Measurements from ENCODE around the gene NOXA1.

Gene NOXA1

DNA sequence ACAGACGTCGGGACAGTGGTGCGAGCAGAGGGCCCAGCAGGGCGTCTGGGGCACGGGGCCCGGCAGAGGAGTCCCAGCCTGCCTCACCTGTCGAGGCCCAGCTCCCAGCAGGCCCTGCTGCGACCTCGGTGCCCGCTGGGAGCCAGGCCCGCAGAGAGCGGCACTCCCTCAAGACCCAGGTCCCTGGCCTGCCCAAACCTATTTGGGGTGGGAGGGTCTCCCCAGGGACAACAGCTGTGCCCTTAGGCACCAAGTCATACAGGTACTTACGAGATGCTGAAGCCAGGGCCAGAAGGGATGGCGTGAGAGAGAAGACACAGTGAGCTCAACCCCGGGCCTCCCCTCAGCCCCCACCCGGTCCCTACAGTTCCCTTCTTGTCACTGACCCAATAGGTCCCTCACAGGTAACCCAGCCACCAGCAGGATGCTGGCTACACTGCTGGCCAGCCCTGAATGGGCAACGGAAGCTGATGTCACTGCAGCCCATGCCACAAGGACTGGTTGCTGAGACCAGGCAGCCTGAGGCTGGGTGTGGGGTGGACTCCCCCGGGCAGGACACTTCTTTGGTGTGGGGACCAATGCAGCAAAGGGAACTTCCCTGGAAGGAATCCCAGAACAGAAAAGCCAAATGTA, 32.3 kb downstream of the NOXA1 start:
- DNase-seq: no peak

DNA sequence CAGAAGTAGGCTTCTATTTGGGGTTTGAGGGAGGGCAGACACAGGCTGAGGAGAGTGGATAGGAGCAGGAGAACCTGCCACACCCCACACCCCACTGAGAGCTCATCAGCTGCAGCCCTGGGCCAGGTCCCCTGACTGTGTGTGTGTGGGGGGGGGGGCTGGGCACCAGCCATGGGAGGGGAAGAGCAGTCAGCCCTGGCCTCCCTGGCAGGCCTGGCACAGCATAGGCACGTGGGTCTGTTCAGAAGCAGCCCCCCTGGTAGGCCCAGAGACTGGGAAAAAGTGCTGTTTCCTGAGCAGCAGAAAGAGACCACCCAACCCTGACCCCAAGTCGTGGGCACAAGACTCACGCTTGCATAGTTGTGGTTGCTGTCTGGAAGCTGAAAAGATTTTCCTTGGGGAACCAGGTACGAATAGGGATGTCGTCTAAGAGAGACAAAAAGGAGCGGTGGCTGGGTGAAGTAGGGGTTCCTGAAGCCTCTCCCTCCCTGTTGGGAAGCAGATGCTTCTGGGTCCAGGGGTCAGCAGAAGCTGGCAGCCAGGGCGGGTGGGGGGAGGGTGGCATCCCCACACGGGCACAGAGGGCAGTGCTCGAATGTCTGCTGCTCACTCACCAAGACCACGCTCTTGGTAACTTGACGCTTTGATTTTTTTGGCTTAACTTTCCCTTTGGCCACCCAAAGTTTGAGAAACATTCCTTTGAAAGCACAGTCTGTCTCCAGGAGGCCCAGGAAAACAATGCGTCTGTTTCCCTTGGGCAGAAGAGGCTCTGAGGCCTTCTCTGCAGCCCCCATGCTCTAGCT, 33.1 kb downstream of the NOXA1 start:
- DNase-seq: no peak

DNA sequence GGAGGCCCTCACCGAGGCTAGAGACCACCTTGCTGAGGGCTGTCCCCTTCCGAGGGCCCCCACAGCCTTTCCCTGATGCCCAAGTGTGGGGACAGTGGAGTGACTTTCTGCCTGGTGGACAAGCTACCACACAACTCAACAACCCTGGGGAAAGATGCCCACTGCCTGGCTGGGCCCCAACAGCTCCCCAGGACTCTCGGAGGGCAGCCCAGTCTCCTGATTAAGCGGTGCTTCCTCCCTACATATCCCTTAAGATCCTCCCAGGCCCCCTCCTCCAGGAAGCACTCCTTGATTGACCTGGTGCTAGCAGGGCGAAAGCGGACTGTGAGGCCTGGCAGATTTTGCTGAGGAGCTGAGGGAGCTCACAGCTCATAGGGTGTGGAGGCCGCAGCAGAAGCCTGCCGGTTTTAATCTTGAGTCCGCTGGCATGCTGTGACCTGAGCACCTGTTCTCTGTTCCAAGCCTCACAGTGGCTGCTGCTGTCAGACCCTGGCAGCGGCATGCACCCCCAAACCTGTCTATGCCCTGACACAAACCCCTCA, 33.7 kb downstream of the NOXA1 start:
- DNase-seq: no peak

DNA sequence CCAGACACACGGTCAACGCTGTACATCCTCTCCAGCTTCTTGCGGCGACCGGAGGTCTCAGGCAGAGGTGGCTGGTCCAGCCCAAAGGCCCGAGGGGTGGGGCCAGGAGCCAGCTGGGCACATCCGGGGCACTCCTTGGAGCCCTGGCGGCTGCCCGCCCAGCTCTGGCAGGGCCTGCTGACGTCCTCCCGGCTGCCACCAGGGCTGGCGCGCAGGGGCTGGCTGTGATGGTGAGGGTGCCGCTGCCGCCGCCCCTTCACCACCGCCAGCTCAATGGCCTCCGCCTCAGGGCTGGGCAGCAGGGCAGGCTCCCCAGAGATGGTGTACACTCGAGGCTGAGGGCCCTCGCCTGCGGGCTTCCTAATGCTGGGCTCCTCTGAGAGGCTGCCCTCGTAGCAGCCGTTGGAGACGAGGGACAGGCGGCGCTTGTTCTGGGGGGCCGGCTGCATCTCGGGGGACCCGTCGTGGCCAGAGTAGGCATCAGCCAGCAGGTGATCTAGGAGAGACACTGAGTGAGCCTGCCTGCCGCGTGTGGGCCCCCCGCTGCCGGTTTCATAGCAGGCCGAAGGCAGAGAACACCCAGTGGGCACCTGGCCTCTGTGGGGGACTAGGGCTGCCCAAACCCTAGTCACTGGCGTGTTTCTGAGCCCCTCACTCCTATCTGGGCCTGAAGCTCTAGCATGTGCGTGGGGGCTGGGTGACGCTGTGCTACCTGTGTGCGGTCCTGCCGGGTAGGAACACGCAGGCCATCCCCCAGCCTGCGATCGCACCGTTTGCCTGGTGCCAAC, 34.4 kb downstream of the NOXA1 start:
- DNase-seq: no peak

DNA sequence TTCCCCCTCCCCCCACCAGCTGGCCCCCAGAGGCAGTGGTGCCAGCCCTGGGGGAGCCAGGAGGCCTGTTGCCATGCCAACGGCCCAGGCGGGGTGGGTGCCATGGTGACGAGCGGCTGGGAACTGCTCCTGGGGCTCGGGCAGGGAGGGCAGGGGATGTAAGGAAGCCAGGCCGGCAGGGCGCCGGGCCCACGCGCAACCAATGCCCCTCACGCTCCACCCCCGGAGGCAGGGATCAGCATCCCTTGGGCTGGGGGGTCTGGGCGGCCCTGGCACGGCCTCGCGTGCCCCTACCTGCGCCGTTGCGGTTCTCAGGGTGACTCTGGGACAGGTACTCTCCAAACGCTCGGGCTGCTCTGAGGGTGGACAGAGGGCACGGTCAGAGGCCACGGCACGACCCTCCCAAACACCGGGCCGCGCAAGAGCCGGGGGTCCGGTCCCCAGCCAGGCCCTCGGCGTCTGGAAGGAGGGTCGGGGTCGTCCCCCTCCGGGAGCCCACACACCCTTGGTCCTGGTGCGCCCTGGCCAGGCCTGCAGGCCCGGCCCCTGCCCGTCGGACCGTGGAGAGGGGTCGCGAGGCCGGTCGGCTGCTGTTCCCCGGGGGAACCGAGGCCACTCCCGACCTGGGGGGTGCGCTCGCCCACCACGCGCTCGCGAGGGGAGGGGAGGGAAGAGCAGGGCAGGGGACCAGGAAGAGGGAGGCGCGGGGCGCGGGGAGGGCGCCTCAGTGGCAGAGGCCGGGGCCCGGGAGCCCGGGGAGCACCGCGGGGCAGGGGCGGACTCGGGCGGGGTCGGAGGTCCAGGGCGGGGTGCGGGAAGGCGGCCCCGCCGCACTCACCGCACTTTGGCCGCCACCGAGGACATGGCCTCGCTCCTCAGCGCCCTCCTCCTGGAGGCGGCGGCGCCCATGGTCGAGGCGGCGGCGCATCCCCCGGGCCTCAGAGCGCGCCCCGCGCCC, 35.3 kb downstream of the NOXA1 start:
- DNase-seq: no peak

DNA sequence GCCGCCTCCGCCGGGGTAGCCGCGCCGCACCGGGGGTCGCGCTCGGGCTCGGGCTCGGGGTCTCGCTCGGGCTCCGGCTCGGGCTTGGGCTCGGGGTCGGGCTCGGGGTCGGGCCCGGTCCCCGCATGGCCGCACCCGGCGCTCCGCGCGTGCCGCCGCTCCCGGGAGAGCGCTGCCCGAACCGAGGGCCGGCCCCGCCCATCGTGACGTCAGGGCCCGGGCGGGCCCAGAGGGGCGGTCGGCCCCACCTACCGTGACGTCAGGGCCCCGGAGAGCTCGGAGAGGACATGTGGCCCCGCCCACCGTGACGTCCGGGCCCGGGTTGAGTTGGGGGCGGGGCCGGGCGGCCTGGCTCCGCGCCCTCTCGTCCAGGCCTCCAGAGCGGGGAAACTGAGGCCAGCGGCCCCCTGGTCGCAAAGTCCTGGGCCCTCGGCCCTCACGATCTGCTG, 36.0 kb downstream of the NOXA1 start, which contains the start of gene NSMF:
TSS of gene NSMF (minus strand) at position 183 of the 449 bp plus-strand sequence. CDS start 232 bp downstream, outside the sequence.
- peak; percentile 95 for DNase-seq

DNA sequence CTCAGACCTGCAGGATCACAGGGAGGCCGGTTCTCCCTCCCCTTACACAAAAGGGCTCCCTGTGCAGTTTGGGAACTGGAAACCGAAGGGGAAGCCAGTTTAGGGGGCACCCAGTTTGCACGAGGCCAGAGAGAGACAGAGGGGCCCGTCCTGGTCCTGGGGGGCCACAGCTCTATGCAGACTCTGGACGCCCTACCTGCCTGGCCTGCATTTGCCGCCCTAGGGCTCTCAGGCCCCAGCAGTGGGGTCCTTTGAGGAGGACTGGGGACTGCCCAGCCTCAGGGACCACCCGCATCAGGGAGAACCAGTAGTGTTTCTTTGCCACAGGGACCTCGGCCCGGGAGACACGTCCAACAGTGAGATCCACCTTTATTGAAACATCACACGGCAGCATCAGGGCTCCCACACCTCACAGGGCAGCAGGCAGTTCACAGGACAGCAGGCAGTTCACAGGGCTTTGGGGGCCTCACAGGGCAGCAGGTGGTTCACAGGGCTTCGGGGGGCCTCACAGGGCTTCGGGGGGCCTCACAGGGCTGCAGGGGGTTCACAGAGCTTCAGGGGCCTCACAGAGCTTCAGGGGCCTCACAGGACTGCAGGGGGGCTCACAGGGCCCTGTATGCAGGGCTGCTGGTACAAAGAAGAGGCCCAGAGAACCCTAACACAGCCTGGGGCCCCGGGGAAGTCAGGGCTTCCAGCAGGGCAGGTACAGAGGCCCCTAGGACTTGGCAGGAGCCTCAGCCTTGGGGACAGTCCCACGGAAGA, 36.6 kb downstream of the NOXA1 start:
- no peak for DNase-seq

DNA sequence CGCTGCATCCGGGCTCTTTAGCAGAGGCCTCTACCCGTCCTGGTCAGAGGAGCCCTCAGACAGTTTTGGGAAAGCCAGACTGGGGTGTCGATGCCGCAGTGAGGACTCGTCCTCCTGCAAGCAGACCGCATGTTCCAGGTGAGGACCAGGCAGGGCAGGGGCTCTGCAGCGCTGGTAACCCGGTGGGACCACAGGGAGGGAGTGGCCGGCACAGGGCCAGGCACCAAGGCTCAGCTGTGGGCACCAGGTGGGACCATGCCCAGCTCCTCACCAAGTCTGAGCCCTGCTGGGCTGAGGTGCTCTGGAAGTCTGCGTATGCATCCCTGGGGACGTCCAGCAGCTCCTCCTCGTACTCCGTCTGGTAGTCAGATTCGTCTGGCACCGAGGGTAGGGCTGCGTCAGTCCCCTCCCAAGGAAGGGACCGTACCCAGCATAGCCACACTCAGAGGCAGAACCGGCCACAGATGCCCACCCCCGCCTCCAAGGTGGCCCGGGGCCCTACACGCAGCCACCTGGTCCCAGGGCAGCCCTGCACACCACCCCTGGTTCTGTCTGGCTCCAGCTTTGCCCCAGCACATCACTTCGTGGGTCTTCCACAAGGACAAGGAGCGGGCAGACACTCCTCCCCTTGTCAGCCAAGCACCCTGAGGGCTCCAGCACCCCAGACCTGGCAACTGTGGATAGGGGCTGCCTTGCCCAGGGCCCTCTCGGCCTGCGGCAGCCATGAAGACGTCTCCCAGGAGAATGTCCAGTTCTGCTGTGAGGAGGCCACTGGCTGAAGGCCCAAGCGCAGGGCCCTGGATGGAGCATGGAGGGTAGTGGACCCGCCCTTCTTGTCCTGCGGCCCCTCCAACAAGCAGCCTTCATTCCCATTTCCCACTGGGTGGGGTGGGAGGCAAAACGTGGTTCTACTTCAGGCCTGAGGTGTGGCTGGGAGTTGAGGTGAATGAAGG, 37.4 kb downstream of the NOXA1 start:
- DNase-seq: no peak

DNA sequence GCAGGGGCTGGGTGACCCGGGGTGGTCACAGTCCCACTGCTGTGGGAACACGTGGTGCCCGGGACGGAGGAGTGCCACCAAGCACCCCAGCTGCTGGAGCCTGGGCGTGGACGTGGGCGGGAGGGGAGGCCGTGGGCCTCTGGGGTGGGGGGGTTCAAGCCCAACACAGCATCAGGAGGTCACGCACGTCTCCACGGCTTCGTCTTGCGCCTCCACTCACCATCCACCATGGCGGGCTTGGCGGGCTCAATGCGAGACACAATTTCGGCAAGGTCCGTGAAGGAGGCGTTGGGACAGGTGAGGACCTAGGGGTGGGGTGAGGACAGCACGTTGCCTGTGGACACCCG, 38.1 kb downstream of the NOXA1 start:
- DNase-seq: no peak

DNA sequence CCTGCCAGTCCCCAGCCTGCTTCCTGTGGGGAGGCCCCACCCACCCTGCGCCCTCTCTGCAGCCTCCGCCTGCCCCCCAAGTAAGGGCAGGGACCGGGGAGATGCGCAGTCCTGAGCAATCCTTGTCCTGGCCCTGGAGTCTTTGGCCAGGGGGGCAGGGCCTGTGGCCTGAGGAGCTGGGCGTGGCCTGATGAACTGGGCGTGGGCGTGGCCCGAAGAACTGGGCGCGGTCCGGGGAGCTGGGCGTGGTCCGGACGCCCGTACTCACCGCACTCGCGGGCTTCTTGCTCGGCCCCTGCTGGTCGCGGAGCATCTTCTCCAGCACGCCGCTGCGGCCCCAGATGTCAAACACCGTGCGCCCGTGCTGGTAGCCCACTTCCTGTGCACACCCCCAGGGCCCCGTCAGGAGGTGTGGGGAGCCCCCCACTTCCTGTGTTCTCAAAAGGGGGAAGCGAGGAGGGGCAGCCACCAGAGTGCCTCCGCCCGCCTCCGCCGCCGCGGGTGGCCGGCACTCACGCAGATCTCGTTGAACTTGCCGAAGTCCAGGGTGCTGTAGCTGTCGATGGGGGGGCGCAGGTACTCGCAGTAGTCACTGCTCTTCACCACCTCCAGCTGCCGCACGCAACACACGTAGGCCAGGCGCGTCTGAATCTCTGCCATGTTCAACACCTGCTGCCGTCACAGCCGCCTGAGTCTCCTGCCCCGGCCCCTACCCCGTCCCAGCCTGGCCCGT, 38.6 kb downstream of the NOXA1 start:
- DNase-seq: peak; percentile 59

DNA sequence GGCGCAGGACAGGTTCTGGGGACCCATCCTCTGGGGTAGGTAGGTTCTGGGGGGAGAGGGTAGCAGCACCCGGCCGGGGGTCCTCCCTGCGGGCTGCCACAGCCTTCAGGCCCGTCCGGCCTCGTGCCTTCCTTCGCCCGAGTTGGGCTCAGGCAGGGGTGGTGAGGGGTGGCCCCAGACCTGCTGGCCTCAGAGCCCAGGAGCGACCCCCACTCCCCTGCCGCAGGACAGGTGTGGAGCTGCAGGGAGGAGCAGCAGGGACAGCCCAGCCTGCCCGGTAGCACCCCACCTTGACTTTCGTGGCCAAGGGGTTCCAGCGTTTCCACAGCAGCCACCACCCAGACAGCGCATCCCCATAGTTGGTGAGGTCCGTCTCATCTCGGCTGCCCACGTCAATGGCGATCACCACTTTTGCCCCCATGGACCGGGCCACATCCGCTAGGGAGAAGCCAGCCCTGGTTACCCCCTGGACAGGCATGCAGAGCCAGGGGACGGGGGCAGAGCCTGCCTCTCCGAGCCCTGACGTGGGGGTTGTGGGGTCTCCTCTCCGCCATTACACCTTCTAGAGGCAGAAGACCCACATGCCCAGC, 39.3 kb downstream of the NOXA1 start:
- DNase-seq: no peak

DNA sequence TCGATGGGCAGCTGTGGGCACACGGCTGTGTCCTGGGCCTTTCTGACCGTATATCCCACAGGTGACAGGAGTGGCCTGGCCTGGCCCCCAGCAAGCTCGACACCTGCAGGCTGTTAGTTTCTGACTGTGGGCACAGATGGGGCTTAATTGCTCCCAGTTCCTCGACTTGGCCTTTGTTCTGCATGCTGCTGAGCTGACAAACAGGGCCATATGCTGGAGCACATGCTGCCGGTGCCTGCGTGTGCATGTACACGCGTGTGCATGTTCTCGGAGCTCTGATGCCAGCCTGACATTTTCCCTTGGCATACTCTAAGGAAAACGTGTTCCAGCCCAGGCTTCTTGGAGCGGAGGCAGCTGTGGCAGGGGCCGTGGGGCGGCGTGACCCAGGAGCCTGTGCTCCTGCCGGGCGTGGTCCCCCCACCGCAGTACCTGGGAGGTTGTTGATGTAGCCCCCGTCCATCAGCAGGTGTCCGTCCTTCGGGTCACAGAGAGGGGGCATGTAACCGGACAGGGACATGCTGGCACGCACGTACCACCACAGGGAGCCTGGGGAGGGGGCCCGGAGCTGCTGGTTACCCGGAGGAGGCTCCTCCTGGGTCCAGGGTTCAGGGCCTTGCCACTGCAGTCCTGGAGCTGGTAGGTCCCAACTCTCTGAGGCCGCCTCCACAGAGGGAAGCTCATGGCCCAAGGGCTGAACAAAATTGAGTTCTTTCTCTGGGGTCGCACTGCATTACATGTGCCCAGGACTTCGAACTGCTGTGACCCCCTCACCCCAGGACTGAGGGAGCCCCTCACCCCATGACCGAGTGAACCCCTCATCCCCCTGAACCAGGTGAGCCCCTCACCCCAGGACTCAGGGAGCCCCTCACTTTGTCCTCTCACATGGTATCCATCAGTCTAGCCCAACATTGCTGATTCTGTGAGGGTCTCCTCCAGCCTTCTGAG, 40.1 kb downstream of the NOXA1 start:
- no peak for DNase-seq

DNA sequence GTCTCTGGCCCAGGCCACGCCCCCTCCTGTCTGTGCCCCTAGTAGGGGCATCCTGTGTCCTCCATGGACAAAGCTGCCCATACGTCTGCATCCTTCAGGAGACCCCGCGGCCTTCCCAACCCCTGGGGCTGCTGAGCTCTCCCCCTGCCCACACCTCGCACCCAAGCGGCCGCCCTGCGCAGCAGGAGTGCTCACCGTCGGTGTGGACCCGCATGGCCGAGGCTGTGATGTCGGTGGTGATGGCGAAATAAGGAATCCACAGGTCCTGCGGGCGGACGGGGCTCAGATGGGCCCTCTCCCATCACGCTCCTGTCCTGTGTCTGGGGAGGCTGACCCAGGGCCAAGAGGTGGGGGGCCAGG, 40.7 kb downstream of the NOXA1 start:
- no peak for DNase-seq

DNA sequence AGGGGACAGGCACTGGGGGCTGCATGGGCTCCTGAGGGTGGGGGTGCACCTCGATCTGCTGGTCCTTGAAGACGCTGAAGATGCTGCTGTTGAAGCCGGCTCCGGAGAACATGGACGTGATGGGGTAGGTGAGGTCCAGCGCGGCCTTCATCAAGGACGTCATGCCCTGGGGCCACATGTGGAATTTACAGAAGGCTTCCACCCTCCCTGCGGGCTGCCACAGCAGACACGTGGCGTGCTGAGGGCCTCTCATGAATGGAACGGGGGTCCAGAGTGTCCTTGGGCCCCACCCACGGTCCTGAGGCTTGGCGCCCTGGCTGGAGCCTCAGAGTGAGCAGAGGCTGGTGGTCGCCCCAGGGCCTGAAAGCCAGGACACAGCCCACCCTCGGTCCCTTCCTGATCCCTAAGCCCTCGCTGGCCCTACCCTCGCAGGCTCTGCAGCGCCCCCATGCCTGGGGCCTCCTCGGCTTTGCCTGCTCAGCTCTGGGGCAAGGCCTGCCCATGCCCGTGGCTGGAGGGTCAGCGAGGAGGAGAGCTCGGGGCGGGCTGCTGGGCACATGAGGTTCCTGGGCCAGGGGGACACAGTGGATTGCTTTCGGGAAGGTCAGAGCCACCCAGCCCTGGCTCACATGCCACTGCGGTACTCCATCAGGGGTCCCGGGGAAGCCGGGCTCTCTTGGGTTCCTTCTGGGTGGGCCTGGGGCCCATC, 41.3 kb downstream of the NOXA1 start:
- no peak for DNase-seq

DNA sequence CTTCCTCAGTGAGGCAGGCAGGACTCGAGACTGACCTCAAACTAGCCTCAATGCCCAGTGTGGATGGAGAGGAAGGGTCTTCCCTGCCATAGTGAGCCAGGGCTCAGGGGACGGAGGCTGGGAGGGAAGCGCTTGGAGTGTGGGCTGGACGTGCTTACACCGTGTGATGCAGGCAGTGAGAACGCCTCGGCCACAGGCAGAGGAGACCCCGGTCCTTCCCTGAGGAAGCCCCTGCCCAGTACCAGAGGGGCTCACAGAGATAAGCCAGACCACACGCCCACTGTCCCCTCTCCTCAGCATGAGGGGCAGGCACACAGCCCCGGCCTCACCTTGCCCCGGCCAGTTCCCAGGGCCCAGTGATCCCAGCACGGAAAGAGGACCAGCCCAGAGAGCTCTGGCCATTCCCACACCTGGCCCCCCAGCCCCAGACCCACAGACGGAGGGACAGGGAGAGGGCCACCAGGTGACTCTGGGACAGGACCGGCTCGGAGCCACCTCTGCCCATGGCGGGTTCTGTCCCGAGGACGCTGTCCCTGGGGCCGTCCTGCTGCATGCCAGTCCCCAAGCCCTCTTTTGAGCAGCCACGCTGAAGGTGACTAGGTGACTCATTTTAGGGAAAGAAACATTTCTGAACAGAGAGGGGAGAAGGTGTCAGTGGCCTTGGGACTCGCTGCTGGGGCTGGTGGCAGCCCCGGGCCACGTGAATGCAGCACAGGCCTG, 42.0 kb downstream of the NOXA1 start:
- DNase-seq: no peak

DNA sequence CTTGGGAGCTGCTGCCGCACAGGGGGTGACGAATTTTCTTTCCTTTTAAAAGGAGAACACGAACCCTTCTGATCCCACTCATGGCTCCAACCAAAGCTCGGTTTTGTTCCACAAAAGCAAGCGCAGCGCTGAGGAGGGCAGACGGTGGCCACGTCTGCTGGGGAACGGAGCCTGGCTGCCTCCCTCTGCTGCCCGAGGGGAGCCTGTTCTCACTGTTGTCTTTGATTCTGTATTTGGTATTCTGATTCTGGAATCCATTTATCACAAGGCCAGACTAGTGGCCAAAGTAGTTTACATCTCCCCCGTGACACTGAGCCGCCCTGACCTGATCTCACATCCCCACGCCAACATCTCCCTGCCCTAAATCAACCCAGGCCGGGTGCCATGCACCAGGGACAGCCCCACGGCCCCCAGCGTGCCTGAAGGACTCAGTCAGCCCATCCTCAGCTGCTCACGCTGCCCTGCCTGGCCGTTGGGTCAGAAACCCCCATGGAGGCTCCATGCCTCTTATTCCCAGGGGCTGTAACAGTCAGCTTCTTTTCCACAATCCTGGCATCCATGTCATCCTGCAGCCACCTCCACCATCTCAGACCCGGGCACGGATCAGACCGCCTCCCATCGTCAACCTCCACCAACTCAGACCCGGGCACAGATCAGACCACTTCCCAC, 42.7 kb downstream of the NOXA1 start:
- DNase-seq: no peak
